H1 (cell line): ENCODE results near the gene ITGB2. TPM values are rescaled to one million over a fixed set of nuclear protein-coding genes. Genes with fewer than 3 reads are reported as not detected.

ENCODE experiments used
- HDAC2 ChIP-seq, 2 experiments: fragments of 300-600 bp in 1 of 2; sonication (generic) in 1 of 2; IDR thresholded peaks; 2 replicates each; pipeline ENCODE4 v1.6.1; 2011 to 2012; ENCODE audit warnings: low read depth in 2 of 2, low read length in 2 of 2, mild to moderate bottlenecking in 2 of 2, moderate library complexity in 2 of 2, borderline replicate concordance in 1 of 2, inconsistent platforms in 1 of 2
- KDM5A ChIP-seq: fragments of 200-600 bp; IDR thresholded peaks from 2 replicates; pipeline ENCODE4 v1.7.1; 2012; ENCODE audit warnings: mild to moderate bottlenecking, low read length, inconsistent platforms, mixed read lengths
- polyA plus RNA-seq, 7 experiments: library from polyadenylated mRNA; depleted of rRNA in 3 of 7; stranded (reverse) in 5 of 7; unstranded in 2 of 7; fragments of >200 nt in 5 of 7; fragments of 200-250 nt in 2 of 7; gene quantifications; 1 replicate in 5 of 7; 2 replicates in 1 of 7; 4 replicates in 1 of 7; pipeline versions ENCODE4 v1.2.1 to v1.2.3, GENCODE V29; 2011 to 2013; ENCODE audit warnings: missing spikeins in 2 of 7, mixed read lengths in 2 of 7
- total RNA-seq: library from RNA; stranded (reverse); fragmentation: NEBNext Ultra II Directional; extraction: Animal tissue kit (Norgen Biotek cat#: 25700); gene quantifications from 2 replicates; pipeline ENCODE4 v1.2.1, GENCODE V29; 2021

ITGB2 gene
- total and polyA plus RNA-seq, 2 of the 8 experiments (the other 6 are each of a cell fraction or from before 2014, with no cell fraction given), result 0.24 to 0.63 TPM

DNA sequence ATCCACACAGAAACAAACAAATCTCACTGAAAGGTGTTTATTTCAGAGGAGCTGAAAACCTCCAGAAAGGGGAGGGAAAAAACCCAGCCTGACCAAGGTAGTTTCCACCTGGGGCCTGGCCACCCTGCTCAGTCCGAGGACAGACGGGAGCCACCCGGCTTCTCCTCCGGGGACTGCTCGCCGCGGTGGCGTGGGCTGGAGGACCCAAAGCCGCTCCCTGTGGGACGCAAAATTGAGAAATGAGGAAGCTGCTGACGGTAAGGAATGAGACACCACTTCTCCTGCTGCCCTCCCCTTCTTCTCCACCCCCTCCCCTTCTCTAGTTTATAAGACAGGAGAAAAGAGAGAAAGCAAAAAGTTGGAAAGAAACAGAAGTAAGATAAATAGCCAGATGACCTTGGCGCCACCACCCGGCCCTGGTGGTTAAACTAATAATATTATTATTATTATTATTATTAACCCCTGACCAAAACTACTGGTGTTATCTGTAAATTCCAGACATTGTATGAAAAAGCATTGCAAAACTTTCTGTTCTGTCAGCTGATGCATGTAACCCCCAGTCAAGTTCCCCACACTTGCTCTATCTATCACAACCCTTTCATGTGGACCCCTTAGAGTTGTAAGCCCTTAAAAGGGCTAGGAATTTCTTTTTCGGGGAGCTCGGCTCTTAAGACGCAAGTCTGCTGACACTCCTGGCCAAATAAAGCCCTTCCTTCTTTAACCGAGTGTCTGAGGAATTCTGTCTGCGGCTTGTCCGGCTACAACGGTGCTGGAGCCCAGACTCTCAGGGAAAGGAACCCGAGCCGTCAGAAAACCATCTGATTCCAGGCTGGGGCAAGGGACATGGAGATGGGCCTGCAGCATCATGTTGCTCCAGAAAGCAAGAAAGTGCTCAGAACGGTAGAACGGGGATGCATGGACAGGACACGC is 12.5 kb downstream of the ITGB2 start (continued):
- TF ChIP-seq KDM5A, result no peak
- no peak for TF ChIP-seq HDAC2 (IDR thresholded peaks at IDR 0.05; ENCODE audit: borderline replicate concordance in 1 of 2, low read depth in 2 of 2, low read length in 2 of 2)
